Rectal smooth muscle tissue (tissue), 1 donor: Measurements from ENCODE around the gene GNAZ.

ENCODE experiments used
- H3K27ac ChIP-seq: one replicate; pipeline ENCODE4 v1.7.0; 2013; ENCODE audit warnings: low read depth, low read length, inconsistent platforms
- H3K27me3 ChIP-seq: one replicate; pipeline ENCODE4 v1.7.0; 2013; ENCODE audit warnings: low read length; ENCODE audit not compliant: control insufficient read depth, insufficient read depth
- H3K36me3 ChIP-seq: one replicate; pipeline ENCODE4 v1.7.0; 2013; ENCODE audit warnings: low read length; ENCODE audit not compliant: control insufficient read depth, insufficient read depth
- H3K4me1 ChIP-seq: one replicate; pipeline ENCODE4 v1.7.0; 2013; ENCODE audit warnings: low read length; ENCODE audit not compliant: control insufficient read depth, insufficient read depth
- H3K4me3 ChIP-seq: one replicate; pipeline ENCODE4 v1.7.0; 2013; ENCODE audit warnings: low read length
- H3K9ac ChIP-seq: one replicate; pipeline ENCODE4 v1.7.0; 2013; ENCODE audit warnings: low read length

Gene GNAZ

GRCh38 chr22:23113847-23114720 is 43.8 kb downstream of the GNAZ start:
- Histone ChIP-seq H3K27ac (no peak overlapping the region), H3K36me3 (no peaks in the 10 kb centered on the region), H3K27me3 (no peaks in the 10 kb centered on the region), H3K9ac (no peak overlapping the region), H3K4me1 (no peaks in the 10 kb centered on the region), H3K4me3 (no peak overlapping the region)

GRCh38 chr22:23114721-23115020 is 44.4 kb downstream of the GNAZ start:
- Histone ChIP-seq H3K9ac (no peak overlapping the region), H3K4me3 (no peak overlapping the region), H3K27me3 (no peaks in the 10 kb centered on the region), H3K27ac (no peak overlapping the region), H3K4me1 (no peaks in the 10 kb centered on the region), H3K36me3 (no peaks in the 10 kb centered on the region)

GRCh38 chr22:23115369-23115768 is 45.0 kb downstream of the GNAZ start:
- no peak overlapping the region for H3K4me3 ChIP-seq
- H3K36me3 ChIP-seq, result no peaks in the 10 kb centered on the region
- H3K4me1 ChIP-seq, result no peaks in the 10 kb centered on the region
- H3K9ac ChIP-seq, result no peak overlapping the region
- no peak overlapping the region for H3K27ac ChIP-seq
- H3K27me3 ChIP-seq, result no peaks in the 10 kb centered on the region

- Histone ChIP-seq H3K27me3 (no peaks in the 10 kb centered on the region), H3K36me3 (no peaks in the 10 kb centered on the region), H3K27ac (no peak overlapping the region), H3K4me1 (no peaks in the 10 kb centered on the region), H3K9ac (no peak overlapping the region), H3K4me3 (no peak overlapping the region)
Measured at GRCh38 chr22:23115825-23116494, 45.6 kb downstream of the GNAZ start.

- no peak overlapping the region for H3K27ac ChIP-seq
- no peak overlapping the region for H3K4me3 ChIP-seq
- no peak overlapping the region for H3K9ac ChIP-seq
- no peaks in the 10 kb centered on the region for H3K4me1 ChIP-seq
- no peaks in the 10 kb centered on the region for H3K27me3 ChIP-seq
- H3K36me3 ChIP-seq, result no peaks in the 10 kb centered on the region
Measured at GRCh38 chr22:23116506-23117263, 46.4 kb downstream of the GNAZ start.

- Histone ChIP-seq H3K27me3 (no peaks in the 10 kb centered on the region), H3K27ac (no peak overlapping the region), H3K4me3 (no peak overlapping the region), H3K9ac (no peak overlapping the region), H3K36me3 (no peaks in the 10 kb centered on the region), H3K4me1 (no peaks in the 10 kb centered on the region)
Measured at GRCh38 chr22:23117275-23117674, 47.0 kb downstream of the GNAZ start.

- Histone ChIP-seq H3K36me3 (no peaks in the 10 kb centered on the region), H3K27ac (no peak overlapping the region), H3K27me3 (no peaks in the 10 kb centered on the region), H3K4me3 (no peak overlapping the region), H3K4me1 (no peaks in the 10 kb centered on the region), H3K9ac (no peak overlapping the region)
Measured at GRCh38 chr22:23117891-23118646, 47.8 kb downstream of the GNAZ start.

GRCh38 chr22:23118647-23119493 is 48.6 kb downstream of the GNAZ start:
- no peak overlapping the region for H3K27ac ChIP-seq
- H3K4me1 ChIP-seq, result no peaks in the 10 kb centered on the region
- no peaks in the 10 kb centered on the region for H3K36me3 ChIP-seq
- H3K4me3 ChIP-seq, result no peak overlapping the region
- H3K9ac ChIP-seq, result no peak overlapping the region
- H3K27me3 ChIP-seq, result no peaks in the 10 kb centered on the region

GRCh38 chr22:23119494-23120414 is 49.4 kb downstream of the GNAZ start:
- no peak overlapping the region for H3K9ac ChIP-seq
- H3K4me1 ChIP-seq, result no peaks in the 10 kb centered on the region
- H3K4me3 ChIP-seq, result no peak overlapping the region
- H3K27me3 ChIP-seq, result no peaks in the 10 kb centered on the region
- no peaks in the 10 kb centered on the region for H3K36me3 ChIP-seq
- no peak overlapping the region for H3K27ac ChIP-seq

- Histone ChIP-seq H3K4me3 (no peak overlapping the region), H3K27me3 (no peaks in the 10 kb centered on the region), H3K9ac (no peak overlapping the region), H3K27ac (no peak overlapping the region), H3K4me1 (no peaks in the 10 kb centered on the region), H3K36me3 (no peaks in the 10 kb centered on the region)
Measured at GRCh38 chr22:23120415-23120899, 50.1 kb downstream of the GNAZ start.

GRCh38 chr22:23121000-23121421 is 50.7 kb downstream of the GNAZ start:
- H3K9ac ChIP-seq, result no peak overlapping the region
- no peak overlapping the region for H3K27ac ChIP-seq
- H3K36me3 ChIP-seq, result no peaks in the 10 kb centered on the region
- no peaks in the 10 kb centered on the region for H3K4me1 ChIP-seq
- no peak overlapping the region for H3K4me3 ChIP-seq
- H3K27me3 ChIP-seq, result no peaks in the 10 kb centered on the region
